Fibroblast of the aortic adventitia (primary cell): ENCODE results near the gene IGF1R. TPM values are rescaled to one million over a fixed set of nuclear protein-coding genes. Genes with fewer than 3 reads are reported as not detected.

Experiments
- DNase-seq: peaks from one replicate; pipeline ENCODE4 v3.0.0-alpha.2; 2010; ENCODE audit warnings: low read depth
- H3K4me3 ChIP-seq: 2 replicates; pipeline ENCODE4 v1.5.1; 2011; ENCODE audit warnings: low read depth, mild to moderate bottlenecking, control low read depth, low read length, moderate library complexity
- CTCF ChIP-seq: IDR thresholded peaks from 2 replicates; pipeline ENCODE4 v1.5.1; 2011; ENCODE audit warnings: mild to moderate bottlenecking, low read length, control low read depth, inconsistent platforms; ENCODE audit not compliant: insufficient read depth
- total RNA-seq: library from RNA; depleted of rRNA; stranded (reverse); fragments of >200 nt; gene quantifications from 2 replicates; pipeline ENCODE4 v1.2.3, GENCODE V29; 2012; ENCODE audit warnings: low replicate concordance

The IGF1R gene
- total RNA-seq, 1 donor, result 45.6 TPM

DNA sequence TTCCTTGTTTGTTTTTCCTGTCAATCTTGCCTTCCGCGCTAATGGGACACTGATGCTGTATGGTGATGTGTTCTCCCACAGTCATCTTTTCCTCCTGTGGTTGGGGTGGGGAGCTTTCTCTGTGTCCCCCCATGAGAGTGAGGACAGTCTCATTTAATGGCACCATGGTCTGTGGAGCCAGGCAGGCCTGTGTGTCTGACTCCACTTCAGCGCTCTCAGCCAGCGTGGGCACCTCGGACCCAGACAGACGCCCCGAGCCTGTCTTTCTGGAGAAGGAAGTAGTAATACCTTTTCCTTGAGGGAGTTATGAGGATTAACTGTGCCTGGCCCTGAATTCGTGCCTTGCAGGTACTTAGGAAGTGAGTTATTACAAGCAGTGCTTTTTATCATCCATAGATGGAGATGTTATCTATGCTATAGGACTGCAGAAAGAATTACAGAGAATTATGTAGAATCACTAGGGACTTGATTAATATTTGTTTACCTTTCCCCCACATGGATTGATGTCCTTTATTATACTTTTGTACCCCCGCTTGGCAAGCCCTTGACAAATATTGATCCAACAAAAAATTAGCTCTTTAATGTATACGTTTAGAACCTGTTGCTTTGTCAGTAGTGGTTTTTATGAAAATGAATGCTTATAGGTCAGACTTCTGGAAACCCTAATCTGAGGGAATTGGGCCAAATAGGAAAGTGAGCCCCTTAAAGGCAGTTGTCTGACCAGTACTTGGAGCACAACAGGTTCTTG lies 206.9 kb downstream of the IGF1R start:
- no peak for TF ChIP-seq CTCF
- no peak for DNase-seq
- H3K4me3 ChIP-seq, result no peak overlapping the region

DNA sequence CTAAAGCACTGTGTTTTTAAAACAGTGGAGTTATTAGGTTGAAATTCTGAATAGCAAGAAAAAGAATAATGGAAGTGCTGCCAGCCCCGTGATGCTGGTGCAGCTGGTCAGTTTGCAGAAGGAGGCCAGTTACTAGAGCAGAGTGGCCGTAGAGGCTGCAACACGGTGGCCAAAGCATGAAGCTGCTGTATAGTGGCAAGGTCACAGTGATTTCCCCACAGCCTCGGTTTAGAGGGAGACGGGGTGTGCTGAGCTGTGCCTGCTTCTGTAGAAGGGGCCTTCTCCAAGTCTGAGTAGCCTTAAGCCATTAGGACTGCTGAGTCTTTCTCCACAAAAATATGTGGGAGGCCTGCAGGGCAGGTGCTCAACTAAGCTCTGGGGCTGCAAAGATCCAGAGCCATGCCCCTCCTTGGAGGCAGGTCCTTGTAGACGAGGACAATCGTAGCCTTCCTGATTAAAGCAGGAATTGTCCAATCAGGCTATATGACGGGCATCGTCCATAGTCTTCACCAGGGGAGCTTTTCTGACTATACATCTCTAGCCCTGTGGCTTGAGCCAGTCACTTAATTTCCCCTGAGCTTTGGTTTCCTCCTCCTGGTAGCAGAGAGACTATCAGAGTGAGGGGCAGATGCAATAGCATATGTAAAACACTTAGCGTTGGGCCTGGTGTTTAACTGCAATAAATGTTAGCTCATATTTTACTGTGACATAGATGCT lies 207.6 kb downstream of the IGF1R start:
- H3K4me3 ChIP-seq, result no peak overlapping the region
- no peak for DNase-seq
- TF ChIP-seq CTCF, result no peak

DNA sequence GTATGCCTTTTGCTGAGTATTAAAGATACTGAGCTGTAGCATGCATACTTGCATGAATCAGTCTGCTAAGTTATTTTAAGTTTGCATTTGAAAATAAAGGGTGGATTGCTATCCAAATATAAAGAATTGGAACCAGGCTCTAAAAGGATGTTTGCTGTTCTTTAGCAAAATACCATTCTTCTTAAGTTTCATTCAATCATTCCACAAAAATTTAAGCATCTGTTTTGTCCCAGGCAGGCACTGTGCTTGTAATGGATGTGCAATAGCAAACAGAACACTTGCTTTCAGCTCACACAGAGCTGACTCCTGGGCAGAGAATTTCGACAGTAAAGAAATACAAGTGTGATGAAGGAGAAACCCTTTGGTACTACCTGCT lies 208.2 kb downstream of the IGF1R start:
- H3K4me3 ChIP-seq, result no peak overlapping the region
- DNase-seq, result peak; percentile 95
- TF ChIP-seq CTCF, result no peak

- peak; percentile 47 for DNase-seq
- no peak for TF ChIP-seq CTCF
These were observed 210.3 kb downstream of the IGF1R start for GRCh38 chr15:98858610-98859023.

DNA sequence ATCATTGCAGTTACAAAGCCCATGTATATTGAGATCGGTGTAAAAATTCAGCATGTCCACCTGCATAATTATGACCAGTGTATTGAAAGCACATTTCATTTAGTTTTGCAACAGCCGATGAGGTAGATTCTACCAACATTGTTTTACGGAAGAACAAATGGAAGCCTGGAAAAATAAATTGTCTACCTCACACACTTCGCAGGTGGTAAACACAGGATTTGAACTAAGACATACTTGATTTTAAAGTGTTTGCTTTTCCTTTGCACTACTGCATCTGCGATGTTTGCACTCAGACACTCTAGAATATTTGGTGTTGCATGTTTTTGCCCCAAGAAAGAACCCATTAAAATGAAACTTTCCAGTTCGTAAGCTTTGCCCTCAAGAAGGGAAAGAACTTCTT lies 210.8 kb downstream of the IGF1R start:
- DNase-seq, result no peak
- H3K4me3 ChIP-seq, result no peak overlapping the region
- no peak for TF ChIP-seq CTCF

More at GRCh38 chr15:98858610-98859023, 210.3 kb downstream of the IGF1R start:
- peak overlapping the region; percentile 42 for H3K4me3 ChIP-seq

- H3K4me3 ChIP-seq, result peak overlapping the region; percentile 19
- DNase-seq, result peak; percentile 77
- TF ChIP-seq CTCF, result no peak
These were observed 212.1 kb downstream of the IGF1R start for GRCh38 chr15:98860281-98861041.
